Measurements from ENCODE around the gene POR. TPM values are rescaled to one million over a fixed set of nuclear protein-coding genes. Genes with fewer than 3 reads are reported as not detected.
"Not testable (repeated sequence)": the region's sequence is repeated elsewhere in the genome, so short reads cannot be mapped to it uniquely, and the experiment has no call there.

Gene POR
- total RNA-seq, 2 experiments from 2014 or later, result 22.8 to 25.2 TPM

- no peaks in the 10 kb centered on the region for H3K36me3 Mint-ChIP-seq (ENCODE audit: low read depth)
- intact Hi-C loops (cut with micrococcal nuclease), result loop anchor here (10.0 kb wide), 1 partner anchor 47 kb away; the partner anchor contains the start of gene POR
- no peak overlapping the region for H3K4me3 Mint-ChIP-seq
- CTCF ChIA-PET, result interaction anchor here (5.9 kb wide), 1 partner anchor 152 kb away, joined by 48 read pairs; no protein-coding TSS in a partner anchor
- no peaks in the 10 kb centered on the region for H3K9me3 Mint-ChIP-seq
- DNase-seq (no peak), ATAC-seq (no peak)
- no peak overlapping the region for H3K27ac Mint-ChIP-seq
- POLR2A ChIA-PET, result no interaction called here
- TF ChIP-seq CTCF (IDR thresholded peaks at IDR 0.05), result no peak
- H3K4me1 Mint-ChIP-seq (ENCODE audit: low read depth), result peaks cover 27% of the 10 kb centered on the region
- H3K27me3 Mint-ChIP-seq, result peaks cover 8% of the 10 kb centered on the region
Observed at GRCh38 chr7:75868153-75868552, 46.8 kb upstream of the POR start.

DNA sequence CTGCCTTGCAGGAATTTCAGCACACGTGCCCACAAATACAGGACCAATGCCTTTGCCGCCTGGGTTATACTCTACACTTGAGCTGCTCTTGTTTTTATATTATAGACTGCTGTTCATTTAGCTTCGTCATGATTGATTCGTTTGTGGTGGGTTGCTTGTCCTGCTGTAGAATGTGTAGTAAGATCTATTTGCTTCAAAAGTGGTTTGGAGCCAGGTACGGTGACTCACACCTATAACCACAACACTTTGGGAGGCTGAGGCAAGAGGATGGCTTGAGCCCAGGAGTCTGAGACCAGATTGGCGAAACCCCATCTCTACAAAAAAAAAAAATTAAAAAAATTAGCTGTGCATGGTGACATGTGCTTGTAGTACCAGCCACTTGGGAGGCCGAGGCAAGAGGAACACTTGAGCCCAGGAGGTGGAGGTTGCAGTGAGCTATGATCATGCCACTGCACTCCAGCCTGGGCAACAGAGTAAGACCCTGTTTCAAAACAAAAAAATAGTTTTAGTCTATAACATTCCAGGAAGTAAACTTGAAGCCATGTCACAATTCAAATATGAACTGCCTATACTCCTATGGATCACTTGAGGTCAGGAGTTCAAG, 45.1 kb upstream of the POR start:
- Mint-ChIP-seq H3K9me3 (no peaks in the 10 kb centered on the region), H3K36me3 (ENCODE audit: low read depth) (no peaks in the 10 kb centered on the region), H3K27me3 (peaks cover 6% of the 10 kb centered on the region), H3K4me1 (ENCODE audit: low read depth) (peaks cover 27% of the 10 kb centered on the region), H3K27ac (peak overlapping the region; percentile 42), H3K4me3 (no peak overlapping the region)
- no peak for TF ChIP-seq CTCF (IDR thresholded peaks at IDR 0.05)
- ATAC-seq (peak; percentile 37), DNase-seq (peak; percentile 52)
- ChIA-PET CTCF (interaction anchor here (1.2 to 5.9 kb wide), 3 partner anchors 9 to 150 kb away, joined by 4 to 48 read pairs (median 5); partner anchors contain the start of gene RHBDD2), POLR2A (interaction anchor here (1.0 kb wide), 1 partner anchor 178 kb away, joined by 3 read pairs; the partner anchor contains the start of genes MDH2 and STYXL1)
- intact Hi-C loops (cut with micrococcal nuclease), result loop anchor here (10.0 kb wide), 1 partner anchor 45 kb away; the partner anchor contains the start of gene POR

DNA sequence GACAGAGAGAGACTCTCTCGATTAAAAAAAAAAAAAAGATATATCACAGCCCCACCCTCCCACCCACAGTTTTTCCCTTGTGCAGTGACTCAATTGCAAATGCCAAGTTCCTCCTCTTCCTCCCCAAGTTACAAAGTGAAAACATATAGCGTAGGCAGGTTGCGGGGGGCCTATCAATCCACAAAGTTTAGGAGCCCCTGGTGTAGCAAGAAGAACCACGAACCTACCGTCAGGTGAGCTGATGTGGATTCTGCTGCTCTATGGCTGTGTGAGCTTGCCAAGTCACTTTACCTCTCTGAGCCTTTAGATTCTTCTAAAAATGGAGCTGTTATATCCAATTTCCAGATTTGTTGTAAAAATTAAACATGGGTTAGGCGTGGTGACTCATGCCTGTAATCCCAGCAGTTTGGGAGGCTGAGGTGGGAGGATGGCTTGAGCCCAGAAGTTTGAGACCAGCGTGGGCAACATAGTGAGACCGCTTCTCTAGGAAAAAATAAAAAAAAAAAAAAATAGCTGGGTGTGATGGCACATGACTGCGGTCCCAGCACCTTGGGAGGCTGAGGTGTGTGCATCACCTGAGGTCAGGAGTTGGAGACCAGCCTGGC, 44.3 kb upstream of the POR start:
- H3K36me3 Mint-ChIP-seq (ENCODE audit: low read depth), result no peaks in the 10 kb centered on the region
- intact Hi-C loops (cut with micrococcal nuclease), result no loop called here
- ChIA-PET POLR2A (no interaction called here), CTCF (interaction anchor here (5.9 kb wide), 1 partner anchor 150 kb away, joined by 48 read pairs; no protein-coding TSS in a partner anchor)
- H3K27ac Mint-ChIP-seq, result peak overlapping the region; percentile 62
- ATAC-seq, result peak; percentile 70
- no peaks in the 10 kb centered on the region for H3K9me3 Mint-ChIP-seq
- peaks cover 27% of the 10 kb centered on the region for H3K4me1 Mint-ChIP-seq (ENCODE audit: low read depth)
- DNase-seq, result peak; percentile 76
- H3K4me3 Mint-ChIP-seq, result no peak overlapping the region
- peaks cover 6% of the 10 kb centered on the region for H3K27me3 Mint-ChIP-seq
- TF ChIP-seq CTCF (IDR thresholded peaks at IDR 0.05), result no peak

GRCh38 chr7:75872073-75872782, 42.7 kb upstream of the POR start:
- CTCF ChIA-PET, result interaction anchor here (5.9 kb wide), 1 partner anchor 148 kb away, joined by 48 read pairs; no protein-coding TSS in a partner anchor
- ATAC-seq (no peak), DNase-seq (no peak)
- no peaks in the 10 kb centered on the region for H3K36me3 Mint-ChIP-seq (ENCODE audit: low read depth)
- TF ChIP-seq CTCF (IDR thresholded peaks at IDR 0.05), result no peak
- POLR2A ChIA-PET, result interaction anchor here (1.2 kb wide), 1 partner anchor 446 kb away, joined by 3 read pairs; no protein-coding TSS in a partner anchor
- intact Hi-C loops (cut with micrococcal nuclease), result no loop called here
- no peak overlapping the region for H3K4me3 Mint-ChIP-seq
- H3K4me1 Mint-ChIP-seq (ENCODE audit: low read depth), result peaks cover 23% of the 10 kb centered on the region
- H3K9me3 Mint-ChIP-seq, result no peaks in the 10 kb centered on the region
- no peaks in the 10 kb centered on the region for H3K27me3 Mint-ChIP-seq
- H3K27ac Mint-ChIP-seq, result no peak overlapping the region

DNA sequence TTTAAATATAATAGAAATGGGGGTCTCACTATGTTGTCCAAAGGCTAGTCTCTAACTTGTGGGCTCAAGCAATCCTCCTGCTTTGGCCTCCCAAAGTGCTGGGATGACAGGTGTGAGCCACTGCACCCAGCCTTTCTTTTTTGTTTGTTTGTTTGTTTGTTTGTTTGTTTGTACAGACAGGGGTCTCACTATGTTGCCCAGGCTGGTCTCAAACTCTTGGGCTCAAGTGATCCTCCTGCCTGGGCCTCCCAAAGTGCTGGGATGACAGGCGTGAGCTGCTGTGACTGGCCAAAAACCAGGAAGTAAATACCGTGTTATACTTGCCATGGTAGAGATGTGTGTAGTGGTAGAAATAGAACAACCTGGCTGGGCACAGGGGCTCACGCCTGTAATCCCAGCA, 40.8 kb upstream of the POR start:
- H3K36me3 Mint-ChIP-seq (ENCODE audit: low read depth); CTCF ChIA-PET; POLR2A ChIA-PET; H3K4me3 Mint-ChIP-seq; H3K9me3 Mint-ChIP-seq; intact Hi-C loops (cut with micrococcal nuclease); ATAC-seq; DNase-seq; H3K27me3 Mint-ChIP-seq; H3K27ac Mint-ChIP-seq: not testable (repeated sequence)
- H3K4me1 Mint-ChIP-seq (ENCODE audit: low read depth), result peaks cover 25% of the 10 kb centered on the region

All from activated CD8-positive, alpha-beta T cell treated with anti-CD3 and anti-CD28 coated beads for 36 hours (primary cell).